H9 (cell line): ENCODE results near the gene GALNT9. TPM values are rescaled to one million over a fixed set of nuclear protein-coding genes. Genes with fewer than 3 reads are reported as not detected.

ENCODE experiments used
- DNase-seq: peaks from one replicate; pipeline ENCODE4 v3.0.0-alpha.2; 2017
- H2AFZ ChIP-seq: one replicate; pipeline ENCODE4 v1.6.1; 2013; ENCODE audit warnings: mild to moderate bottlenecking, low read length, control low read depth, moderate library complexity
- H2AK5ac ChIP-seq: 2 replicates; pipeline ENCODE4 v1.6.1; 2013; ENCODE audit warnings: low read length, control low read depth, mixed read lengths; ENCODE audit not compliant: insufficient read length
- H2BK120ac ChIP-seq: one replicate; pipeline ENCODE4 v1.6.1; 2013; ENCODE audit warnings: low read depth, mild to moderate bottlenecking, low read length, control low read depth, inconsistent platforms; ENCODE audit not compliant: poor library complexity, severe bottlenecking
- H2BK12ac ChIP-seq: 2 replicates; pipeline ENCODE4 v1.6.1; 2013; ENCODE audit warnings: low read length, control low read depth, mixed read lengths, low read depth; ENCODE audit not compliant: insufficient read length
- H2BK15ac ChIP-seq: 2 replicates; pipeline ENCODE4 v1.6.1; 2013; ENCODE audit warnings: low read depth, low read length, control low read depth
- H2BK20ac ChIP-seq: one replicate; pipeline ENCODE4 v1.6.1; 2013; ENCODE audit warnings: low read depth, mild to moderate bottlenecking, low read length, control low read depth, inconsistent platforms; ENCODE audit not compliant: poor library complexity, severe bottlenecking
- H2BK5ac ChIP-seq: 2 replicates; pipeline ENCODE4 v1.6.1; 2013; ENCODE audit warnings: low read length, control low read depth, mixed read lengths; ENCODE audit not compliant: insufficient read length
- H3K14ac ChIP-seq: 2 replicates; pipeline ENCODE4 v1.6.1; 2013; ENCODE audit warnings: low read length, control low read depth; ENCODE audit not compliant: insufficient read depth
- H3K18ac ChIP-seq: 2 replicates; pipeline ENCODE4 v1.6.1; 2013; ENCODE audit warnings: low read depth, mild to moderate bottlenecking, mixed read lengths, low read length, control low read depth; ENCODE audit not compliant: insufficient read length
- H3K23ac ChIP-seq: 2 replicates; pipeline ENCODE4 v1.6.1; 2013; ENCODE audit warnings: low read length, control low read depth, mixed read lengths, low read depth; ENCODE audit not compliant: insufficient read length
- H3K23me2 ChIP-seq: 2 replicates; pipeline ENCODE4 v1.6.1; 2013; ENCODE audit warnings: low read depth, mild to moderate bottlenecking, mixed read lengths, low read length, control low read depth; ENCODE audit not compliant: insufficient read length, poor library complexity, severe bottlenecking
- H3K27ac ChIP-seq: 2 replicates; pipeline ENCODE4 v1.5.1; 2013; ENCODE audit warnings: low read length, control low read depth, mixed read lengths, low read depth; ENCODE audit not compliant: insufficient read length
- H3K27me3 ChIP-seq: 2 replicates; pipeline ENCODE4 v1.6.1; 2013; ENCODE audit warnings: low read length, control low read depth, inconsistent platforms; ENCODE audit not compliant: insufficient read depth
- H3K4ac ChIP-seq: 2 replicates; pipeline ENCODE4 v1.6.1; 2013; ENCODE audit warnings: low read depth, mild to moderate bottlenecking, control low read depth, inconsistent platforms, low read length, moderate library complexity
- H3K4me1 ChIP-seq: 2 replicates; pipeline ENCODE4 v1.6.1; 2013; ENCODE audit warnings: low read length, control low read depth, inconsistent platforms; ENCODE audit not compliant: insufficient read depth
- H3K4me2 ChIP-seq: 2 replicates; pipeline ENCODE4 v1.6.1; 2013; ENCODE audit warnings: low read length, control low read depth, mixed read lengths; ENCODE audit not compliant: insufficient read length, insufficient read depth
- H3K56ac ChIP-seq: 2 replicates; pipeline ENCODE4 v1.6.1; 2013; ENCODE audit warnings: low read depth, mild to moderate bottlenecking, mixed read lengths, low read length, control low read depth; ENCODE audit not compliant: insufficient read length
- H3K79me1 ChIP-seq: 2 replicates; pipeline ENCODE4 v1.6.1; 2013; ENCODE audit warnings: low read depth, mild to moderate bottlenecking, moderate library complexity, low read length, control low read depth, inconsistent platforms; ENCODE audit not compliant: insufficient read depth, poor library complexity, severe bottlenecking
- H3K79me2 ChIP-seq: 2 replicates; pipeline ENCODE4 v1.6.1; 2013; ENCODE audit warnings: low read length, control low read depth, inconsistent platforms; ENCODE audit not compliant: insufficient read depth
- H3K9ac ChIP-seq: 2 replicates; pipeline ENCODE4 v1.6.1; 2013; ENCODE audit warnings: low read length, control low read depth, mixed read lengths; ENCODE audit not compliant: insufficient read length; ENCODE audit errors: extremely low read depth
- H3K9me3 ChIP-seq: one replicate; pipeline ENCODE4 v1.6.1; 2013; ENCODE audit warnings: low read depth, low read length, inconsistent platforms; ENCODE audit not compliant: control insufficient read depth
- H3T11ph ChIP-seq: one replicate; pipeline ENCODE4 v1.6.1; 2013; ENCODE audit warnings: mild to moderate bottlenecking, low read length, control low read depth, inconsistent platforms
- H4K20me1 ChIP-seq: one replicate; pipeline ENCODE4 v1.6.1; 2013; ENCODE audit not compliant: control insufficient read depth, insufficient read length, insufficient read depth
- H4K5ac ChIP-seq: 2 replicates; pipeline ENCODE4 v1.6.1; 2013; ENCODE audit warnings: low read depth, mild to moderate bottlenecking, mixed read lengths, low read length, control low read depth; ENCODE audit not compliant: insufficient read length
- H4K8ac ChIP-seq: replicated peaks from 2 replicates; pipeline ENCODE4 v1.6.1; 2013; ENCODE audit warnings: low read length, control low read depth, mixed read lengths, low read depth; ENCODE audit not compliant: insufficient read length
- H4K91ac ChIP-seq: 2 replicates; pipeline ENCODE4 v1.6.1; 2013; ENCODE audit warnings: low read depth, mild to moderate bottlenecking, moderate library complexity, mixed read lengths, low read length, control low read depth; ENCODE audit not compliant: insufficient read length
- H3K27ac Mint-ChIP-seq, 3 experiments: 2 replicates in 2 of 3; 3 replicates in 1 of 3; pipeline ENCODE4 v1.8.0; 2020 to 2021; ENCODE audit warnings: mixed read lengths in 3 of 3, mild to moderate bottlenecking in 1 of 3, moderate library complexity in 1 of 3
- H3K27me3 Mint-ChIP-seq: 2 replicates; pipeline ENCODE4 v1.8.0; 2021; ENCODE audit warnings: low read depth, mild to moderate bottlenecking, moderate library complexity, mixed read lengths
- H3K36me3 Mint-ChIP-seq, 3 experiments: 2 replicates in 2 of 3; 3 replicates in 1 of 3; pipeline ENCODE4 v1.8.0; 2020 to 2021; ENCODE audit warnings: low read depth in 3 of 3, mixed read lengths in 3 of 3; ENCODE audit not compliant: insufficient read depth in 1 of 3
- H3K4me1 Mint-ChIP-seq, 2 experiments: 2 replicates each; pipeline ENCODE4 v1.8.0; 2020; ENCODE audit warnings: mixed read lengths in 2 of 2
- H3K4me3 Mint-ChIP-seq, 2 experiments: 2 replicates in 1 of 2; 3 replicates in 1 of 2; pipeline ENCODE4 v1.8.0; 2020 to 2021; ENCODE audit warnings: mild to moderate bottlenecking in 2 of 2, mixed read lengths in 2 of 2, moderate library complexity in 1 of 2
- H3K9me3 Mint-ChIP-seq, 2 experiments: 2 replicates in 1 of 2; 3 replicates in 1 of 2; pipeline ENCODE4 v1.8.0; 2020; ENCODE audit warnings: mild to moderate bottlenecking in 2 of 2, mixed read lengths in 2 of 2, moderate library complexity in 1 of 2
- WGBS: extraction: QIAGEN DNeasy Blood & Tissue Kit; methylation state at CpG from one replicate; pipeline ENCODE4 v1.1.7; 2013; ENCODE audit warnings: missing lambda C conversion rate, low lambda C conversion rate, mixed read lengths; ENCODE audit not compliant: insufficient read length; ENCODE audit errors: extremely low coverage; 5-methylcytosine and 5-hydroxymethylcytosine counted together
- total RNA-seq: library from RNA; stranded (reverse); gene quantifications from 2 replicates; pipeline ENCODE4 v1.2.1, GENCODE V29; 2021
- TF ChIP-seq, protein P1 (sequence below): fragments of 200-600 bp; sonication (generic); conservative IDR thresholded peaks from 3 replicates; pipeline ENCODE4 v1.8.0; 2021; ENCODE audit warnings: antibody characterized with exemption, mild to moderate bottlenecking

The GALNT9 gene
- total RNA-seq, 1 experiment from 2014 or later, result 0.35 TPM

DNA sequence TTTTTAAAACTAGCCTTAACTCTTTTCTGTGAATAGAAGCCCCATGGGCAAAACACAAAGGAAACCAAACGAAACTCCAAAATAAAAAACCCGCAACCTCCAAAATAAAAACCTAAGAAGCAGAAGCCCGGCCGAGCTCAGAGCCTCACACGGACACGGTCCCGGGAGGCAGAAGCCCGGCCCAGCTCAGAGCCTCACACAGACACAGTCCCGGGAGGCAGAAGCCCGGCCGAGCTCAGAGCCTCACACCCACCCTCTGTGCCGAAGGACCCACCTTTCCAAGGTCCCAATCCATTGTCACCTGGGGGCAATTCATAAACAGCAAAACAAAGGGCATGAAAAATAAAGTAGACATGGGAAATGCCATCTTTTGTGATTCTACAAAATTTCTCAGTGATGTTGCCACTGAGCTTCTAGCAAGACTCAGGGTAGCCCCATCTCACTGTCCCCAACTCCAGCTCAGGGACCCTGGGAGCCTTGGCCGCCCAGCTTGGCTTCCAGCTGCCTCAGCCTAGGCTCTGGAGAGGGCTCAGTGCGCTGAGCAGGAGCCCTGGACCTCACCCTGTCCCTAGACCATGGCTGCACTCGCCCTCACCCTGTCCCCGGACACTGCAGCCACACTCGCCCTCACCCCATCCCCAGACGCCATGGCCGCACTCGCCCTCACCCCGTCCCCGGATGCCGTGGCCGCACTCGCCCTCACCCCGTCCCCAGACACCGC is 82.2 kb downstream of the GALNT9 start:
- TF ChIP-seq, protein P1, sequence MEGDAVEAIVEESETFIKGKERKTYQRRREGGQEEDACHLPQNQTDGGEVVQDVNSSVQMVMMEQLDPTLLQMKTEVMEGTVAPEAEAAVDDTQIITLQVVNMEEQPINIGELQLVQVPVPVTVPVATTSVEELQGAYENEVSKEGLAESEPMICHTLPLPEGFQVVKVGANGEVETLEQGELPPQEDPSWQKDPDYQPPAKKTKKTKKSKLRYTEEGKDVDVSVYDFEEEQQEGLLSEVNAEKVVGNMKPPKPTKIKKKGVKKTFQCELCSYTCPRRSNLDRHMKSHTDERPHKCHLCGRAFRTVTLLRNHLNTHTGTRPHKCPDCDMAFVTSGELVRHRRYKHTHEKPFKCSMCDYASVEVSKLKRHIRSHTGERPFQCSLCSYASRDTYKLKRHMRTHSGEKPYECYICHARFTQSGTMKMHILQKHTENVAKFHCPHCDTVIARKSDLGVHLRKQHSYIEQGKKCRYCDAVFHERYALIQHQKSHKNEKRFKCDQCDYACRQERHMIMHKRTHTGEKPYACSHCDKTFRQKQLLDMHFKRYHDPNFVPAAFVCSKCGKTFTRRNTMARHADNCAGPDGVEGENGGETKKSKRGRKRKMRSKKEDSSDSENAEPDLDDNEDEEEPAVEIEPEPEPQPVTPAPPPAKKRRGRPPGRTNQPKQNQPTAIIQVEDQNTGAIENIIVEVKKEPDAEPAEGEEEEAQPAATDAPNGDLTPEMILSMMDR, result no peak
- H3K4me3 Mint-ChIP-seq, result no peak overlapping the region
- peaks cover 7 to 10% of the 10 kb centered on the region in 2 experiments for H3K4me1 Mint-ChIP-seq
- peaks cover 0 to 2% of the 10 kb centered on the region in 2 experiments; a peak in 1 of 5 replicates for H3K9me3 Mint-ChIP-seq
- no peak overlapping the region for H4K8ac ChIP-seq
- no peak overlapping the region for H4K91ac ChIP-seq
- no peak overlapping the region for H2BK12ac ChIP-seq
- no peak overlapping the region; a peak in 1 of 7 replicates for H3K27ac Mint-ChIP-seq
- H3K9ac ChIP-seq, result no peak overlapping the region
- H2BK15ac ChIP-seq, result no peak overlapping the region
- H3K4me1 ChIP-seq, result no peaks in the 10 kb centered on the region
- H3K27me3 ChIP-seq, result no peaks in the 10 kb centered on the region; the same call in 1 of the 2 replicates
- H2AFZ ChIP-seq, result no peak overlapping the region
- H3K79me2 ChIP-seq, result no peaks in the 10 kb centered on the region
- no peaks in the 10 kb centered on the region for H3K23me2 ChIP-seq
- no peak overlapping the region for H3K4me2 ChIP-seq
- H3T11ph ChIP-seq, result no peak overlapping the region
- H2BK5ac ChIP-seq, result no peak overlapping the region
- H2AK5ac ChIP-seq, result no peak overlapping the region
- H3K36me3 Mint-ChIP-seq, result no peaks in the 10 kb centered on the region; a peak in 1 of 7 replicates
- peaks cover 68% of the 10 kb centered on the region for H3K27me3 Mint-ChIP-seq
- no peak for DNase-seq
- H2BK20ac ChIP-seq, result no peak overlapping the region
- no peak overlapping the region for H3K56ac ChIP-seq
- H3K23ac ChIP-seq, result no peak overlapping the region
- no peak overlapping the region for H2BK120ac ChIP-seq
- H4K5ac ChIP-seq, result no peak overlapping the region
- H3K9me3 ChIP-seq, result no peaks in the 10 kb centered on the region
- H4K20me1 ChIP-seq, result no peaks in the 10 kb centered on the region
- no CpG with 5 or more reads among the region's 27 CpGs for WGBS
- H3K4ac ChIP-seq, result no peak overlapping the region
- H3K27ac ChIP-seq, result no peak overlapping the region
- H3K14ac ChIP-seq, result no peak overlapping the region
- H3K79me1 ChIP-seq, result no peaks in the 10 kb centered on the region
- no peak overlapping the region for H3K18ac ChIP-seq
